Measurements from ENCODE around the gene ZNF564. TPM values are rescaled to one million over a fixed set of nuclear protein-coding genes. Genes with fewer than 3 reads are reported as not detected.
"Not testable (repeated sequence)": the region's sequence is repeated elsewhere in the genome, so short reads cannot be mapped to it uniquely, and the experiment has no call there.

ZNF564 gene
- total RNA-seq, 2 experiments from 2014 or later: 9.6 to 10.6 TPM

DNA sequence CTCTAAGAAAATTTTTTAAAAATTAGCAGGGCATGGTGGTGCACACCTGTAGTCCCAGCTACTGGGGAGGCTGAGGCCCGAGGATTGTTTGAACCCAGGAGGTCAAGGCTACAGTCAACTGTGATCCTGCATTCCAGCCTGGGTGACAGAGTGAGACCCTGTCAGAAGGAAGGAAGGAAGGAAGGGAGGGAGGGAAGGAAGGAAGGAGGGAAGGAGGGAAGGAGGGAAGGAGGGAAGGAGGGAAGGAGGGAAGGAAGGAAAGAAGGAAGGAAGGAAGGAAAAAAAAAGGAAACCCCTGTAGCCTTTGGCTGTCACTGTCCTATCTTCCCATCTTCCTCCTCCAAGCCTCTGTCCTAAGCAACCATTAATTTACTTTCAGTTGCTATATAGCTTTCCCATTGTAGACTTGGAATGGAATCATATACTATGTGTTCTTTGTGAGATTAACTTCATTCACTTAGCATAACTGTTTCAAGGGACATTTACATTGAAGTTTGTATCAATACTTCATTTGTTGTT is 65.0 kb downstream of the ZNF564 start:
- H3K4me3 Mint-ChIP-seq; H3K36me3 Mint-ChIP-seq; H3K27me3 Mint-ChIP-seq; DNase-seq; H3K27ac Mint-ChIP-seq; ATAC-seq; CTCF ChIA-PET; H3K9me3 Mint-ChIP-seq (ENCODE audit: low read depth): not testable (repeated sequence)
- H3K4me1 Mint-ChIP-seq: peaks cover 25% of the 10 kb centered on the region

DNA sequence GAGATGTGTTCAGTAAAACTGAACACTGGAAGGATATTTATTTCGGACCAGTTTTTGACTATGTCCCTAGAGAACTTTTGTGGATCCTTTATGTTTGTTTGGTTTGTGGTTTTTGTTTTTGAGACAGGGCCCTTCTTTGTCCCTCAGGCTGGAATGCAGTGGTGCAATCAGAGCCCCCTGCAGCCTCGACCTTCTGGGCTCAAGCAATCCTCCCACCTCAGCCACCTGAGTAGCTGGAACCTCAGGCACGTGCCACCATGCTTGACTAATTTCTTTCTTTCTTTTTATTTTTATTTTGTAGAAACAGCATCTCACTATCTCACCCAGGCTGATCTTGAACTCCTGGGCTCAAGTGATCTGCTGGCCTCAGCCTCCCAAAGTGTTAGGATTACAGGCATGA is 65.7 kb downstream of the ZNF564 start:
- no peak for ATAC-seq
- DNase-seq: no peak
- Mint-ChIP-seq H3K36me3 (peaks cover 7% of the 10 kb centered on the region), H3K27me3 (no peaks in the 10 kb centered on the region), H3K4me3 (peak overlapping the region; percentile 90), H3K9me3 (ENCODE audit: low read depth) (peaks cover 2% of the 10 kb centered on the region), H3K27ac (no peak overlapping the region), H3K4me1 (peaks cover 25% of the 10 kb centered on the region)
- CTCF ChIA-PET: no interaction called here

DNA sequence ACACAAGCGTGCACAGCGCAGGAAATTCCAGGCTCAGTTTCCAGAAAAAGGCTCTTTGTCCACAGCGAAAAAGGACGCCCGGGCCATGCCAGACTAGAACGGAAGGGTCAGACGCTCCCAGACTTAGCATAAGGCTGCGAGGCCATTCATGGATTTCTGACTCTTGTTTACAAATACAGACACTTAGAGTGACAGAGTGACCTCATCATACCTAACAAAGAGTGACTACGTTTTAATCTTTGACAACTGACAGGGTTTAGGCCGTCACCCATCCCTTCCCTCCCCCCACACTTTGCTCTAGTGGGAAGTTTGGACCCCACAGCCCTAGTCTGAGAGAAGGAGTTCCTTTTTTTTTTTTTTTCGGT is 66.2 kb downstream of the ZNF564 start:
- Mint-ChIP-seq H3K4me3 (peak overlapping the region; percentile 90), H3K9me3 (ENCODE audit: low read depth) (peaks cover 2% of the 10 kb centered on the region), H3K36me3 (peaks cover 7% of the 10 kb centered on the region), H3K4me1 (peaks cover 25% of the 10 kb centered on the region), H3K27ac (peak overlapping the region; percentile 86), H3K27me3 (no peaks in the 10 kb centered on the region)
- DNase-seq (no peak), ATAC-seq (peak; percentile 9)
- CTCF ChIA-PET: interaction anchor here (2.1 kb wide), 1 partner anchor 10 kb away, joined by 10 read pairs; no protein-coding TSS in a partner anchor

DNA sequence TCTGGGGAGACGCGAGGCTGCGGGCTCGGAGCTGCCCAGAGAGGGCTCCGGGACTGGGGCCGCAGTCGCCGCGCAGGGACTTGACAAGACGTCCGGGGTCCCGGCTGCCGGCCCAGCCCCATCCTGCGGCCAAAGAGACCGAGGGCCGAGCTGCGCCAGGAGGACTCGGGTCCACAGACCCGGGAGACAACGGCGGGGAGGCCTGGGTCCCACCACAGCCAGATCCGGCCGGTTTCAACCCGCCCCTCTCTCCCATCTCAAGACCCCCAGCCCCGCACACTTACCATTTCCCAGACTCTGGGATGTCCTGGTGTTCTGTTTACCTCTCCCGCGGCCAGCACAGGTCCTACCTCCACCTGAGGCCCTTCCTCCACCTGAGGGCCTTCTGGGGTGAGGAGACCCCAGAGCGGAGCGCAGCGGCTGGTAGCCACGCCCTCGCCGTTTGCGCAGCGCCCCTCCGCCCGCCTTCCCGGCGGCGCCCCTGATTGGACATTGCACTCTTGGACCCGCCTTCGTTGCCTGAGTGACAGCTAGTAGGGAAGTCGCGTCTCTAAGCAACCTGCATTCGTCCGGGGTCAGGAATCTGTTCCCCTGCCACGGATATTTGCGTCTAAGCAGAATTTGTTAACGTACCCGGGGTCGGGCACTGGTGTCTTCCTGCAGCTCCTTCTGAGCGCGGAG is 66.8 kb downstream of the ZNF564 start, which contains the start of gene ZNF709:
TSS of gene ZNF709 (minus strand) at position 446 of the 681 bp plus-strand sequence. CDS start at position 287, 159 bp downstream.
- Mint-ChIP-seq H3K27ac (peak within 1 kb of the TSS; percentile 86), H3K36me3 (peaks cover 10% of the 10 kb centered on the region), H3K27me3 (no peaks in the 10 kb centered on the region), H3K4me3 (peak within 1 kb of the TSS; percentile 90), H3K4me1 (peaks cover 25% of the 10 kb centered on the region), H3K9me3 (ENCODE audit: low read depth) (peaks cover 2% of the 10 kb centered on the region)
- CTCF ChIA-PET: interaction anchor here (1.4 to 2.1 kb wide), 2 partner anchors 11 to 30 kb away, joined by 3 to 10 read pairs; no protein-coding TSS in a partner anchor
- DNase-seq (peak; percentile 92), ATAC-seq (peak; percentile 100)

DNA sequence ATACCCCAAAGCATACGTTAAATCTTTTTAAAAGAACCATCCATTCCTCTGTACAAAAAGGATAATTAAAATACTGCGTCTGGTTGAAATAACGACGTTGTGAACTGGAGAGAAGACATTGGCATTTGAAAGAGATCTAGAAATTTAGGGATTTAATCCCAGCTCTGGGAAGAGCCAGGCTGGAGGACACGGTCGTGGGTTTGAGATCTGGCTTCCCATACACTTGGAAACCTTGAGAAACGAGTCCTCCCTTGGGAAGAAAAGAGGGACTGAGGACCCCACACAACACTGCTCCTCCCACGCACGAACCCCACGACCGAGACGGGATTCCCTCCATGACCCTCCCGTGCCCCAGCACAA is 67.3 kb downstream of the ZNF564 start:
- Mint-ChIP-seq H3K36me3 (peaks cover 10% of the 10 kb centered on the region), H3K4me3 (peak overlapping the region; percentile 90), H3K27ac (peak overlapping the region; percentile 86), H3K4me1 (peaks cover 25% of the 10 kb centered on the region), H3K9me3 (ENCODE audit: low read depth) (peaks cover 2% of the 10 kb centered on the region), H3K27me3 (no peaks in the 10 kb centered on the region)
- CTCF ChIA-PET: interaction anchor here (1.4 to 2.1 kb wide), 2 partner anchors 12 to 31 kb away, joined by 3 to 10 read pairs; no protein-coding TSS in a partner anchor
- no peak for ATAC-seq
- DNase-seq: no peak

DNA sequence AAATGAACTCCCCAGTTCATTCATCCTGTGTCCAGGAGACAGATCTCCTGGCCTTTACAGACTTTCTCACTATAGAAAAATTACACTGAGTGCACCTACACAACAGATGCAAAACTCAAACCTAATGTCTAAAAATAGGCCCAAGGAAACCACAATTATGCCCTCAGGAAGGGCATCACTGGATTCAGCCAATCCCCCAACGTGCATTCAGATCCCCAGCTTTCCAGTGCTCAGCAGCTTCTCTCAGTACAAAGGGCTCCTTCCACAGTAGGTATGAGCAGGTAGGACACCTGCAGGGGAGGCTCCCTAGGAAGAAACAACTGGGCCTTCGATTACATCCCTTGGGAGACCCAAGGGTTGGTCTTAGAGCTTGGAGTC is 68.8 kb downstream of the ZNF564 start:
- no peak for DNase-seq
- Mint-ChIP-seq H3K4me1 (peaks cover 27% of the 10 kb centered on the region), H3K27ac (no peak overlapping the region), H3K4me3 (peak overlapping the region; percentile 12), H3K9me3 (ENCODE audit: low read depth) (peaks cover 4% of the 10 kb centered on the region), H3K36me3 (peaks cover 16% of the 10 kb centered on the region), H3K27me3 (no peaks in the 10 kb centered on the region)
- CTCF ChIA-PET: no interaction called here
- ATAC-seq: no peak

DNA sequence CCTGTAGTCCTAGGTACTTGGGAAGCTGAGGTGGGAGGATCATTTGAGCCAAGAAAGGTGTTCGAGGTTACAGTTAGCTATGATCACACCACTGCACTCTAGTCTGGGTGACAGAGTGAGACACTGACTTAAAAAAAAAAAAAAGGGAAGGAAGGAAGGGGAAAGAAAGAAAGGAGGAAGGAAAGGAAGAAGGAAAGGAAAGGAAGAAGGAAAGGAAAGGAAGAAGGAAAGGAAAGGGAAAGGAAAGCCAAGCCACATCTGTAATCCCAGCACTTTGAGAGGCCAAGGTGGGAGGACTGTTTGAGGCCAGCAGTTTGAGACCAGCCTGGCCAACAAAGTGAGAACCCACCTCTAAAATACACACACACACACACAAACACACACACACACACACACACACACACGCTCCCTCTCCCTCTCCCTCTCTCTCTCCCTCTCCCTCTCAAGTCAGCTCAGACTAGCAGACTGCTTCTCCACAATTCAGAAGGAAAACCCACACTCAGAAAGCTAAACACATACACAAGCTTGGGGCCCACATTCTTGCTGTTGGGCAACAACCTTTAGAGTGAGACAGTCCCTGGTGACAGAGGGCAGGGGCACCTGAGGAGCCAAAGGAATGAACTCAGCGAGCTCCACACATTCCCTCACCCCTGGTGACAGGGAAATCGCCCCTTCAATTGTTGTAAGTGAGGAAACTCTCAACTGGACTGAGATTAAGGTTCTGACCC is 69.3 kb downstream of the ZNF564 start:
- peaks cover 16% of the 10 kb centered on the region for H3K36me3 Mint-ChIP-seq
- no peaks in the 10 kb centered on the region for H3K27me3 Mint-ChIP-seq
- H3K4me1 Mint-ChIP-seq: peaks cover 27% of the 10 kb centered on the region
- DNase-seq: no peak
- no peak overlapping the region for H3K27ac Mint-ChIP-seq
- no peak for ATAC-seq
- CTCF ChIA-PET: no interaction called here
- peaks cover 4% of the 10 kb centered on the region for H3K9me3 Mint-ChIP-seq (ENCODE audit: low read depth)
- H3K4me3 Mint-ChIP-seq: peak overlapping the region; percentile 12

DNA sequence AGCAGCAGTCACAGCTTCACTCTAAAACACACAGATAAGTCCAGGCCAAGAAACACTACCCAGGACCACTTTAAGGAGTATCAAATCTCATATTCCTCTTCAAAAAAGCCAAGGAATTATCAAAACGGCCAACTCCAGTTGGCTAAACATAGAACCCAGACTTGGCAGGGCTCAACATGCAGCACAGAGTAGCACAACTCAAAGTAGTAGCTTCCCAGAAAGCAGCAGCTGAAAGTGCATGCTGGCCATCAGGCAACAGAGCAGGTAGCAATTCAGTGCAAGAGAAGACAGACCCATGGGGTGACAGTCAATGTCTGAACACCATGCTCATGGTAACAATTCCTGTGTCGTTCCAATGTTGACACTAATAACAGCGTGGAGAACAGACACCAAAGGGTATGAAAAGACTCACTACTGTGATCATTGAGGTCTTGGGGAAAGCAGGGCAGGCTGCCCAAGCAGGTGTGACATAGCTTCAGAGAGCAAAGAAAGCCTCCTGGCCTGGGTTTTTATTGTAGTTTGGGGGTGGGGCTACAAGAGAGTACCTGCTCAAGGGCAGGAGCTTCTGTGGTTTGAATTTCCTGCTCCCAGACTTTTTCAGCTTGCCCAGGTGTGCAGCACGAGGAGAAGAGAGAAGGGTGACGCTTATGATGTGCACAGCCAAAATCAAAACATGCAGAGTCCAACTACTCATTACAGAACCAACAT is 72.9 kb downstream of the ZNF564 start:
- Mint-ChIP-seq H3K27ac (no peak overlapping the region), H3K4me1 (peaks cover 15% of the 10 kb centered on the region), H3K36me3 (peaks cover 22% of the 10 kb centered on the region), H3K9me3 (ENCODE audit: low read depth) (peaks cover 13% of the 10 kb centered on the region), H3K4me3 (no peak overlapping the region), H3K27me3 (no peaks in the 10 kb centered on the region)
- CTCF ChIA-PET: no interaction called here
- DNase-seq (no peak), ATAC-seq (no peak)

Other genes with a start within 250 kb of the ZNF564 start
- gene ZNF563, start 217.8 kb downstream of the ZNF564 start, total RNA-seq: 1 to 10 TPM; 2.4 to 3.3 TPM
- gene ZNF442, start 185.8 kb downstream of the ZNF564 start, total RNA-seq: under 1 TPM; 0.55 to 0.56 TPM
- gene ZNF799, start 150.2 kb downstream of the ZNF564 start, total RNA-seq: 1 to 10 TPM; 4.6 to 4.8 TPM
- 1 to 10 TPM; 3.7 to 4.3 TPM for gene ZNF443, start 110.5 kb downstream of the ZNF564 start, total RNA-seq
- gene ZNF709, start 66.7 kb downstream of the ZNF564 start, total RNA-seq: 1 to 10 TPM; 1.4 to 1.9 TPM
- 10 to 100 TPM; 14.0 to 14.7 TPM for gene ZNF490, start 59.3 kb upstream of the ZNF564 start, total RNA-seq
- gene ZNF791, start 59.4 kb upstream of the ZNF564 start, total RNA-seq: 10 to 100 TPM; 30.0 to 41.5 TPM
- gene MAN2B1, start 115.3 kb upstream of the ZNF564 start, total RNA-seq: 100 to 1,000 TPM; 102 to 118 TPM
- 10 to 100 TPM; 21.4 to 22.0 TPM for gene WDR83, start 115.3 kb upstream of the ZNF564 start, total RNA-seq
- 100 to 1,000 TPM; 106 to 111 TPM for gene DHPS, start 130.4 kb upstream of the ZNF564 start, total RNA-seq
- not detected for gene GNG14, start 136.5 kb upstream of the ZNF564 start, total RNA-seq
- gene FBXW9, start 145.1 kb upstream of the ZNF564 start, total RNA-seq: 1 to 10 TPM; 5.2 to 6.3 TPM
- gene TNPO2, start 172.4 kb upstream of the ZNF564 start, total RNA-seq: 100 to 1,000 TPM; 101 to 104 TPM
- gene TRIR, start 183.2 kb upstream of the ZNF564 start, total RNA-seq: 100 to 1,000 TPM; 195 to 239 TPM
- gene GET3, start 186.0 kb upstream of the ZNF564 start, total RNA-seq: 10 to 100 TPM; 68.6 to 84.1 TPM
- gene BEST2, start 200.3 kb upstream of the ZNF564 start, total RNA-seq: not detected
- gene HOOK2, start 224.1 kb upstream of the ZNF564 start, total RNA-seq: 10 to 100 TPM; 16.6 to 18.2 TPM
- 100 to 1,000 TPM; 142 to 191 TPM for gene JUNB, start 240.0 kb upstream of the ZNF564 start, total RNA-seq

Data from activated CD8-positive, alpha-beta memory T cell treated with anti-CD3 and anti-CD28 coated beads, Interleukin-2, amount 10 ng/mL, durations not matched to agents 7 days and 5 days (primary cell).